ENCODE data around the gene RBM10.

DNA sequence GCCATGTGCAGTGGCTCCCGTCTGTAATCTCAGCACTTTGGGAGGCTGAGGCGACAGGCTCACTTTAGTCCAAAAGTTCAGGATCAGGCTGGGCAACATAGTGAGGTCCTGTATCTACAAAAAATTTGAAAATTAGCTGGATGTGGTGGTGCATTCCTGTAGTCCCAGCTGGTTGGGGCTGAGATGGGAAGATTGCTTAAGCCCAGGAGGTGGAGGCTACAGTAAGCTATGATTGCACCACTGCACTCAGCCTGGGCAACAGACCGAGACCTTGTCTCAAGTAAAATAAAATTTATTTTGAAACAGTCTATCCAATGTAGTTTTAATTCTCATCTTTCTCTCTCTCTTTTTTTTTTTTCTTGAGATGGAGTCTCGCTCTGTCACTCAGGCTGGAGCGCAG lies 21.1 kb downstream of the RBM10 start:
- TF ChIP-seq, protein P1, sequence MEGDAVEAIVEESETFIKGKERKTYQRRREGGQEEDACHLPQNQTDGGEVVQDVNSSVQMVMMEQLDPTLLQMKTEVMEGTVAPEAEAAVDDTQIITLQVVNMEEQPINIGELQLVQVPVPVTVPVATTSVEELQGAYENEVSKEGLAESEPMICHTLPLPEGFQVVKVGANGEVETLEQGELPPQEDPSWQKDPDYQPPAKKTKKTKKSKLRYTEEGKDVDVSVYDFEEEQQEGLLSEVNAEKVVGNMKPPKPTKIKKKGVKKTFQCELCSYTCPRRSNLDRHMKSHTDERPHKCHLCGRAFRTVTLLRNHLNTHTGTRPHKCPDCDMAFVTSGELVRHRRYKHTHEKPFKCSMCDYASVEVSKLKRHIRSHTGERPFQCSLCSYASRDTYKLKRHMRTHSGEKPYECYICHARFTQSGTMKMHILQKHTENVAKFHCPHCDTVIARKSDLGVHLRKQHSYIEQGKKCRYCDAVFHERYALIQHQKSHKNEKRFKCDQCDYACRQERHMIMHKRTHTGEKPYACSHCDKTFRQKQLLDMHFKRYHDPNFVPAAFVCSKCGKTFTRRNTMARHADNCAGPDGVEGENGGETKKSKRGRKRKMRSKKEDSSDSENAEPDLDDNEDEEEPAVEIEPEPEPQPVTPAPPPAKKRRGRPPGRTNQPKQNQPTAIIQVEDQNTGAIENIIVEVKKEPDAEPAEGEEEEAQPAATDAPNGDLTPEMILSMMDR (IDR thresholded peaks at IDR 0.05): no peak
- TF ChIP-seq EP300 (IDR thresholded peaks at IDR 0.05): no peak
